Stimulated activated CD4-positive, alpha-beta T cell treated with anti-CD3 and anti-CD28 coated beads, TNF-alpha, amount 100 ng/mL, for 4 hours (primary cell): ENCODE results near the gene ATP8B1.
"Not testable (repeated sequence)": the region's sequence is repeated elsewhere in the genome, so short reads cannot be mapped to it uniquely, and the experiment has no call there.

ENCODE experiments used
- DNase-seq, 3 experiments: peaks; one replicate each; pipeline ENCODE4 v3.0.0-alpha.2; 2020; ENCODE audit warnings: low read depth in 3 of 3

The ATP8B1 gene

GRCh38 chr18:57727952-57728807 is 74.9 kb downstream of the ATP8B1 start:
- DNase-seq, result no peak

- DNase-seq, result not testable (repeated sequence)
Observed at GRCh38 chr18:57719211-57719935, 83.7 kb downstream of the ATP8B1 start.

GRCh38 chr18:57716549-57716948 is 86.6 kb downstream of the ATP8B1 start:
- no peak for DNase-seq

GRCh38 chr18:57715671-57716070 is 87.4 kb downstream of the ATP8B1 start:
- no peak for DNase-seq

GRCh38 chr18:57715073-57715472 is 88.0 kb downstream of the ATP8B1 start:
- DNase-seq, result no peak

- DNase-seq, result no peak
Observed at GRCh38 chr18:57710226-57710625, 92.9 kb downstream of the ATP8B1 start.

- no peak for DNase-seq
Observed at GRCh38 chr18:57709335-57709734, 93.8 kb downstream of the ATP8B1 start.

GRCh38 chr18:57708288-57708687 is 94.8 kb downstream of the ATP8B1 start:
- no peak for DNase-seq

GRCh38 chr18:57705832-57706595 is 97.1 kb downstream of the ATP8B1 start:
- DNase-seq, result no peak

- no peak for DNase-seq
Observed at GRCh38 chr18:57705011-57705410, 98.1 kb downstream of the ATP8B1 start.

- no peak for DNase-seq
Observed at GRCh38 chr18:57698571-57699276, 104.4 kb downstream of the ATP8B1 start.

- DNase-seq, result no peak
Observed at GRCh38 chr18:57697426-57697825, 105.7 kb downstream of the ATP8B1 start.

GRCh38 chr18:57696271-57696670 is 106.8 kb downstream of the ATP8B1 start:
- no peak for DNase-seq

- DNase-seq, result no peak
Observed at GRCh38 chr18:57691363-57691762, 111.8 kb downstream of the ATP8B1 start.

- no peak for DNase-seq
Observed at GRCh38 chr18:57687970-57688369, 115.1 kb downstream of the ATP8B1 start.

GRCh38 chr18:57683470-57683869 is 119.6 kb downstream of the ATP8B1 start:
- no peak for DNase-seq

GRCh38 chr18:57677262-57678211 is 125.6 kb downstream of the ATP8B1 start:
- no peak for DNase-seq

GRCh38 chr18:57674891-57675290 is 128.2 kb downstream of the ATP8B1 start:
- DNase-seq, result no peak

- DNase-seq, result no peak
Observed at GRCh38 chr18:57670046-57670445, 133.1 kb downstream of the ATP8B1 start.

- no peak for DNase-seq
Observed at GRCh38 chr18:57668021-57668420, 135.1 kb downstream of the ATP8B1 start.
